H1 (cell line): ENCODE measurements around the gene CCDC121. TPM values are rescaled to one million over a fixed set of nuclear protein-coding genes. Genes with fewer than 3 reads are reported as not detected.

Source experiments
- EGR1 ChIP-seq: IDR thresholded peaks from 2 replicates; pipeline ENCODE4 v1.6.1; 2011; ENCODE audit warnings: low read depth, low read length, borderline replicate concordance
- NANOG ChIP-seq: IDR thresholded peaks from 2 replicates; pipeline ENCODE4 v1.6.1; 2011; ENCODE audit warnings: low read length, low read depth, mild to moderate bottlenecking, inconsistent platforms; ENCODE audit not compliant: insufficient read depth, poor library complexity, severe bottlenecking
- POU5F1 ChIP-seq: IDR thresholded peaks from 2 replicates; pipeline ENCODE4 v1.6.1; 2011; ENCODE audit warnings: low read depth, mild to moderate bottlenecking, low read length, moderate library complexity
- SAP30 ChIP-seq: fragments of 300-600 bp; sonication (generic); IDR thresholded peaks from 2 replicates; pipeline ENCODE4 v1.7.1; 2012; ENCODE audit warnings: low read length, moderate library complexity, mild to moderate bottlenecking, inconsistent platforms; ENCODE audit not compliant: insufficient read depth, insufficient replicate concordance
- SIN3A ChIP-seq, 2 experiments: IDR thresholded peaks in 1 of 2; conservative IDR thresholded peaks in 1 of 2; 2 replicates each; pipeline ENCODE4 v1.6.1; 2011 to 2012; ENCODE audit warnings: low read length in 2 of 2, improper control_type of control experiment in 1 of 2, low read depth in 1 of 2, mild to moderate bottlenecking in 1 of 2
- SIX5 ChIP-seq: IDR thresholded peaks from 2 replicates; pipeline ENCODE4 v1.6.1; 2011; ENCODE audit warnings: mild to moderate bottlenecking, low read depth, low read length
- SP2 ChIP-seq: IDR thresholded peaks from 2 replicates; pipeline ENCODE4 v1.6.1; 2012; ENCODE audit warnings: mild to moderate bottlenecking, low read length, inconsistent platforms
- polyA plus RNA-seq, 7 experiments: library from polyadenylated mRNA; depleted of rRNA in 3 of 7; stranded (reverse) in 5 of 7; unstranded in 2 of 7; fragments of >200 nt in 5 of 7; fragments of 200-250 nt in 2 of 7; gene quantifications; 1 replicate in 5 of 7; 2 replicates in 1 of 7; 4 replicates in 1 of 7; pipeline versions ENCODE4 v1.2.1 to v1.2.3, GENCODE V29; 2011 to 2013; ENCODE audit warnings: missing spikeins in 2 of 7, mixed read lengths in 2 of 7
- total RNA-seq: library from RNA; stranded (reverse); fragmentation: NEBNext Ultra II Directional; extraction: Animal tissue kit (Norgen Biotek cat#: 25700); gene quantifications from 2 replicates; pipeline ENCODE4 v1.2.1, GENCODE V29; 2021
- TF ChIP-seq, protein P1 (sequence below): fragments of 300-600 bp; sonication (generic); IDR thresholded peaks from 2 replicates; pipeline ENCODE4 v1.7.1; 2012; ENCODE audit warnings: low read length, moderate library complexity, mild to moderate bottlenecking, inconsistent platforms; ENCODE audit not compliant: insufficient replicate concordance
- TF ChIP-seq, protein P2 (sequence below): IDR thresholded peaks from 2 replicates; pipeline ENCODE4 v1.6.1; 2012; ENCODE audit warnings: inconsistent platforms

The CCDC121 gene
- total and polyA plus RNA-seq, 2 of the 8 experiments (the other 6 are each of a cell fraction or from before 2014, with no cell fraction given) = 0.68 to 1.5 TPM

DNA sequence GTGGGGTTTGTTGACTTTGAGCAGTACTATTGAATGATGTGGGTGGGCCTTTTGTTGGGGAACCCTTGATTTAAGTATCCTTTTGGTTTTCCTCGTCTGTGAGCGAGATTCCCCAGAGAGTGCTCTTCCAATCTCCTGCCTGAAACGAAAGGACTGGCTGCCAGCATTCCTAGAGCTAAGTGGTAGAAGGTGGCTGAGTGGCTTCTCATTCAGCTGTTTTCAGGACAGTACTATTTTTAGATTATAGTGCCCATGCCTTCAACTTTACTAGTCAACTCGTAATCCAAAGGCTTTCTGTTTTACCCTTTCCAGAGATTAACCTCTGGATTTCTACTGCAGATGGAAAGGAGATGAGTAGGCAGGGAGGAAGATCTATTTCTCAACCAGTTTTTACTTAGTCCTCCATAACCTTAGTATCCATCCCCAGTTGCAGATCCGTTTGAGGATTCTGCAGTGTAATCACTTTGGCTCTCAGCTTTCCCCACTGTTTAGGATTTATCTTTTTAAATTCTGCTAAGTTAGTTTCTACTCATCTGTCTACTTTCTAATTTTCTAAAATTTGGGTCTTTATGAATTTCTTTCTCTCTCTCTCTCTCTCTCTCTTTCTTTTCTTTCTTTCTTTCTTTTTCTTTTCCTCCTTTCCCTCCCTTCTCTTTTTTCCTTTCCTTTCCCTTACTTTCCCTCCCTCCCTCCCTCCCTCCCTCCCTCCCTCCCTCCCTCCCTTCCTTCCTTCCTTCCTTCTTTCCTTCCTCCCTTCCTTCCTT, 44.1 kb upstream of the CCDC121 start (continued):
- TF ChIP-seq, protein P1, sequence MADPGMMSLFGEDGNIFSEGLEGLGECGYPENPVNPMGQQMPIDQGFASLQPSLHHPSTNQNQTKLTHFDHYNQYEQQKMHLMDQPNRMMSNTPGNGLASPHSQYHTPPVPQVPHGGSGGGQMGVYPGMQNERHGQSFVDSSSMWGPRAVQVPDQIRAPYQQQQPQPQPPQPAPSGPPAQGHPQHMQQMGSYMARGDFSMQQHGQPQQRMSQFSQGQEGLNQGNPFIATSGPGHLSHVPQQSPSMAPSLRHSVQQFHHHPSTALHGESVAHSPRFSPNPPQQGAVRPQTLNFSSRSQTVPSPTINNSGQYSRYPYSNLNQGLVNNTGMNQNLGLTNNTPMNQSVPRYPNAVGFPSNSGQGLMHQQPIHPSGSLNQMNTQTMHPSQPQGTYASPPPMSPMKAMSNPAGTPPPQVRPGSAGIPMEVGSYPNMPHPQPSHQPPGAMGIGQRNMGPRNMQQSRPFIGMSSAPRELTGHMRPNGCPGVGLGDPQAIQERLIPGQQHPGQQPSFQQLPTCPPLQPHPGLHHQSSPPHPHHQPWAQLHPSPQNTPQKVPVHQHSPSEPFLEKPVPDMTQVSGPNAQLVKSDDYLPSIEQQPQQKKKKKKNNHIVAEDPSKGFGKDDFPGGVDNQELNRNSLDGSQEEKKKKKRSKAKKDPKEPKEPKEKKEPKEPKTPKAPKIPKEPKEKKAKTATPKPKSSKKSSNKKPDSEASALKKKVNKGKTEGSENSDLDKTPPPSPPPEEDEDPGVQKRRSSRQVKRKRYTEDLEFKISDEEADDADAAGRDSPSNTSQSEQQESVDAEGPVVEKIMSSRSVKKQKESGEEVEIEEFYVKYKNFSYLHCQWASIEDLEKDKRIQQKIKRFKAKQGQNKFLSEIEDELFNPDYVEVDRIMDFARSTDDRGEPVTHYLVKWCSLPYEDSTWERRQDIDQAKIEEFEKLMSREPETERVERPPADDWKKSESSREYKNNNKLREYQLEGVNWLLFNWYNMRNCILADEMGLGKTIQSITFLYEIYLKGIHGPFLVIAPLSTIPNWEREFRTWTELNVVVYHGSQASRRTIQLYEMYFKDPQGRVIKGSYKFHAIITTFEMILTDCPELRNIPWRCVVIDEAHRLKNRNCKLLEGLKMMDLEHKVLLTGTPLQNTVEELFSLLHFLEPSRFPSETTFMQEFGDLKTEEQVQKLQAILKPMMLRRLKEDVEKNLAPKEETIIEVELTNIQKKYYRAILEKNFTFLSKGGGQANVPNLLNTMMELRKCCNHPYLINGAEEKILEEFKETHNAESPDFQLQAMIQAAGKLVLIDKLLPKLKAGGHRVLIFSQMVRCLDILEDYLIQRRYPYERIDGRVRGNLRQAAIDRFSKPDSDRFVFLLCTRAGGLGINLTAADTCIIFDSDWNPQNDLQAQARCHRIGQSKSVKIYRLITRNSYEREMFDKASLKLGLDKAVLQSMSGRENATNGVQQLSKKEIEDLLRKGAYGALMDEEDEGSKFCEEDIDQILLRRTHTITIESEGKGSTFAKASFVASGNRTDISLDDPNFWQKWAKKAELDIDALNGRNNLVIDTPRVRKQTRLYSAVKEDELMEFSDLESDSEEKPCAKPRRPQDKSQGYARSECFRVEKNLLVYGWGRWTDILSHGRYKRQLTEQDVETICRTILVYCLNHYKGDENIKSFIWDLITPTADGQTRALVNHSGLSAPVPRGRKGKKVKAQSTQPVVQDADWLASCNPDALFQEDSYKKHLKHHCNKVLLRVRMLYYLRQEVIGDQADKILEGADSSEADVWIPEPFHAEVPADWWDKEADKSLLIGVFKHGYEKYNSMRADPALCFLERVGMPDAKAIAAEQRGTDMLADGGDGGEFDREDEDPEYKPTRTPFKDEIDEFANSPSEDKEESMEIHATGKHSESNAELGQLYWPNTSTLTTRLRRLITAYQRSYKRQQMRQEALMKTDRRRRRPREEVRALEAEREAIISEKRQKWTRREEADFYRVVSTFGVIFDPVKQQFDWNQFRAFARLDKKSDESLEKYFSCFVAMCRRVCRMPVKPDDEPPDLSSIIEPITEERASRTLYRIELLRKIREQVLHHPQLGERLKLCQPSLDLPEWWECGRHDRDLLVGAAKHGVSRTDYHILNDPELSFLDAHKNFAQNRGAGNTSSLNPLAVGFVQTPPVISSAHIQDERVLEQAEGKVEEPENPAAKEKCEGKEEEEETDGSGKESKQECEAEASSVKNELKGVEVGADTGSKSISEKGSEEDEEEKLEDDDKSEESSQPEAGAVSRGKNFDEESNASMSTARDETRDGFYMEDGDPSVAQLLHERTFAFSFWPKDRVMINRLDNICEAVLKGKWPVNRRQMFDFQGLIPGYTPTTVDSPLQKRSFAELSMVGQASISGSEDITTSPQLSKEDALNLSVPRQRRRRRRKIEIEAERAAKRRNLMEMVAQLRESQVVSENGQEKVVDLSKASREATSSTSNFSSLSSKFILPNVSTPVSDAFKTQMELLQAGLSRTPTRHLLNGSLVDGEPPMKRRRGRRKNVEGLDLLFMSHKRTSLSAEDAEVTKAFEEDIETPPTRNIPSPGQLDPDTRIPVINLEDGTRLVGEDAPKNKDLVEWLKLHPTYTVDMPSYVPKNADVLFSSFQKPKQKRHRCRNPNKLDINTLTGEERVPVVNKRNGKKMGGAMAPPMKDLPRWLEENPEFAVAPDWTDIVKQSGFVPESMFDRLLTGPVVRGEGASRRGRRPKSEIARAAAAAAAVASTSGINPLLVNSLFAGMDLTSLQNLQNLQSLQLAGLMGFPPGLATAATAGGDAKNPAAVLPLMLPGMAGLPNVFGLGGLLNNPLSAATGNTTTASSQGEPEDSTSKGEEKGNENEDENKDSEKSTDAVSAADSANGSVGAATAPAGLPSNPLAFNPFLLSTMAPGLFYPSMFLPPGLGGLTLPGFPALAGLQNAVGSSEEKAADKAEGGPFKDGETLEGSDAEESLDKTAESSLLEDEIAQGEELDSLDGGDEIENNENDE = no peak
- no peak for TF ChIP-seq SIN3A (conservative IDR thresholded peaks at IDR 0.05 in 1 of 2, IDR thresholded peaks at IDR 0.05 in 1 of 2; ENCODE audit: low read depth in 1 of 2, low read length in 2 of 2)
- no peak for TF ChIP-seq NANOG
- no peak for TF ChIP-seq SP2
- no peak for TF ChIP-seq SIX5
- no peak for TF ChIP-seq POU5F1
- TF ChIP-seq, protein P2, sequence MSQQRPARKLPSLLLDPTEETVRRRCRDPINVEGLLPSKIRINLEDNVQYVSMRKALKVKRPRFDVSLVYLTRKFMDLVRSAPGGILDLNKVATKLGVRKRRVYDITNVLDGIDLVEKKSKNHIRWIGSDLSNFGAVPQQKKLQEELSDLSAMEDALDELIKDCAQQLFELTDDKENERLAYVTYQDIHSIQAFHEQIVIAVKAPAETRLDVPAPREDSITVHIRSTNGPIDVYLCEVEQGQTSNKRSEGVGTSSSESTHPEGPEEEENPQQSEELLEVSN = no peak
- no peak for TF ChIP-seq SAP30
- no peak for TF ChIP-seq EGR1
